HG02970 (cell line): ENCODE data around the gene KRT16.
"Not testable (repeated sequence)": the region's sequence is repeated elsewhere in the genome, so short reads cannot be mapped to it uniquely, and the experiment has no call there.

ENCODE experiments used
- ATAC-seq: cut with Tn5 transposase; IDR thresholded peaks from one replicate; pipeline ENCODE4 v1.9.1; 2021; ENCODE audit warnings: mild to moderate bottlenecking, moderate library complexity, moderate number of reproducible peaks; ENCODE audit not compliant: unreplicated experiment, low FRiP score

Gene KRT16

DNA sequence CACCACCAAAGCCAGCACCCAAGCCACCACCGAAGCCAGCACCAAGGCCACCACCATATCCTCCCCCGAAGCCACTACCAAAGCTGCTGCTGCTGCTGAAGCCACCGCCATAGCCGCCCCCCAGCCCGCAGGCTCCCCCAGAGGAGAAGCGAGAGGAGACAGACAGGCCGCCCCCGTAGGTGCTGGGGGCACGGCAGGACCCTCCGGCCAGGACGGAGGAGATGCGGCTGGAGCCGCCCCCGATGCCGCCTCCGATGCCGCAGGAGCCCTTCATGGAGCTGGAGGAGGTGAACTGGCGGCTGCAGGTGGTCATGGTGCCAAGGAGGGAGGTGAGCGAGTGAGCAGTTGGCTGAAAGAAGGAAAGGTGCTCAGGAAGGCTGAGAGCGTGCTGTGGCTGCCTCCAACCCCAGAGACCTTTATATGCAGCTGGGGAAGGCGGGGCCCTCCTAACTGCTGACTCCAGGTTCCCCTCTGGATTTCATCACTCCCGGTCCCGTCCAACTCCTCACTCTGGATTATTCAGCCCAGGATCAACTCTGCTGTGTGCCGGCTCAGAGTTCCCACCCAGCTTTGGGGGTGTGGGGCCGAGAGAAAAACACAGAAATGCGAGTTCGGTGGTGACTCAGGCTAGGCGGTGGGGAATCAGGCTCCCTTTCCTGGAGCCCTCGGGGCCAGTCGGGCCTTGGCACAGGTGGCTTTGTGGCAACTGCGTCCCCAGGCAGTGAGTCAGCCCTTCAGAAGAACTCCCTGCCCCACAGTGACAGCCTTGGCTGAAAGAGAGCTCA is at the start of gene KRT16:
TSS of gene KRT16 (minus strand) at position 392 of the 785 bp plus-strand sequence. CDS start at position 313, 79 bp downstream.
- not testable (repeated sequence) for ATAC-seq

DNA sequence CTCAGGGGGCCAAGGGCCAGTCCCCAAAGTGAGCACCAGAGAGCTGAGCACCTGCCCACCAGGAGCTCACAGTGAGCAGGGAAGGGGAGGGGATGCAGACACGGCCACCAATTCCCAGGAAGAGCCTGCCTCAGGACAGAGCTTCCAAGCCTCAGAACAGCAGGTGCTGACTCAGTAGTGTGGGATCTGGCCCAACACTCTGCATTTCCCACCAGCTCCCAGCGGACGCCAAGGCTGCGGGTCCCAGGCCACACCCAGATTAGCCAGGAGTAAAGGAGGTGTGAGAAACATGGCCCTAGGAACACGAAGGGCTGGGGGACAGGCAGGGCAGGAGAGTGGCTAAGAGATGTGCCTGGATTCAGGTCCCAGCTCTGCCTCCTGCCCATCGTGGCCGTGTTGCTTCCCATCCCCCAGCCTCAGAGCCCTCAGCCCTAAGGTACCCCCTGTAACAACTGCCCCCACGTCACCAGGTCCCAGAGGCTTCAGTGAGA is 47.7 kb upstream of the KRT16 start:
- no peak for ATAC-seq

DNA sequence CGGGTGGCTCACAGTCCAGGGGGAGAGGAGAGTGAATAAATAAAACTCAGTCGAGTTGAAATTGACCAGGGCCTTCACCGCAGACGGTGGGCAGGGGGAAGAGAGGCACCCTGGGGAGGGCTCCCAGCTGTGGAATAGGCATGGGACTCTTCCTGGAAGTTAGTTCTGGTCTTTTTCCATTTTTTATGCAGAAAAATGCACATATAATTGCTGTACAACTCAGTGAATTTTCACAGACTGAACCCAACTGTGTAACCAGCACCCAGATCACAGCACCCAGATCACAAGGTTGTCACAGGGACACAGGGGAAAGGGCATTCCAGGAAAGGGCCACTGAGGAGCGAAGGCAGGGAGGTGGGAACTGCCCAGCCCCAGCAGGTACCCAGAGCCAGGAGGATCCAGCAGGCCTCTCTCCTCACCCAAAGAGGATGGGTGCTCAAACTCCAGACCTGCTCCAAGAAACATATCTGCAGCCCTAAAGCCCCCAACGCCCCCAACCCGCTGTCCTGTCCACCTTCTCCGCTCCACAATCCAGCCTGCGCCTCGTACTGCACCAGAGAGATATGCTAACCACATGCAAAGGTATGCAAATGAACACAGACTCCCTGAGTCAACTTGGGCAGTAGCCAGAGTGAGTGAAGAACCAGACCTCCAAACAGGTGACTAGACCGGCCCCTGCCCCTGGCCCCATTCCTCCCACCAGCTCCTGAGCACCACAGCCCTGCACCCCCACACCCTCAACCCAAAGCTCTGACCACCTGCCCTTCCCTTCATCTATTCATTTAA is 47.1 kb upstream of the KRT16 start:
- no peak for ATAC-seq

DNA sequence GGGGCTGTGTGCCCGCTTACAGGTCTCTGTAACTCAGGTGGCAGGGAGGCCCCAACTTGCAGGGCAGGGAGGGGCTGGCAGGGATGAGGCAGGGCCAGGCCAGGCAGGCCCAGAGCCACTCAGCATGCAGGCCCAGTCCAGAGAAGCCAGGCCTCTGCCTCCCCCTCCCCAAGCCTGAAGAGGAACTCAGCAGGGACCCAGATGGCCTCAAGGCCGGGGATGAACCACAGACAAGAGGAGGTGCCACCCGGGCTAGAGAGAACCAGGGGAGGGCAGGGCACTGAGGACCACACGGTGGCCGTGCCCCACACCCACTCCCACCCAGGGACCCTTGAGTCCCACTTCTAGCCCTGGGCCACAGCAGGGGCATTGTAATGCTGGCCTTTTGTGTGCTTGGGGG is 46.3 kb upstream of the KRT16 start:
- no peak for ATAC-seq

DNA sequence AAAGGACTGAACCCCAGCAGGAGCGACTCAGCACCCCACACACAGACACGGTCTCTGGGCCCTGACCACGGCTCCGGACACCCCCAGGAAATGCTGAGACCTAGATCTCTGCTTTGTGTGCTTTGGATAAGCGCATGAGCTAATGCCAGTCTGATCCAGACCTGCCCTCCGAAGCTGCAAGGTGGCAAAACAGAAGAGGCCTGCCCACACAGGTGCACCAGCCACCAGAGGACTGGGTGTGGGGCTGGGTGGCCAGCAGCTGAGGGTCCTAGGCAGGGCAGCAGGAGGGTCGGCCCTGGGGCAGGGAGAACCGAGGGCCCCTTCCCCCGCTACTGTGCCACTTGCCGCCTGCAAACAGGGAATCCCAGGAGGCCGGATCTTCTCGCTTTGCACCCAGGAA is 45.4 kb upstream of the KRT16 start:
- no peak for ATAC-seq

DNA sequence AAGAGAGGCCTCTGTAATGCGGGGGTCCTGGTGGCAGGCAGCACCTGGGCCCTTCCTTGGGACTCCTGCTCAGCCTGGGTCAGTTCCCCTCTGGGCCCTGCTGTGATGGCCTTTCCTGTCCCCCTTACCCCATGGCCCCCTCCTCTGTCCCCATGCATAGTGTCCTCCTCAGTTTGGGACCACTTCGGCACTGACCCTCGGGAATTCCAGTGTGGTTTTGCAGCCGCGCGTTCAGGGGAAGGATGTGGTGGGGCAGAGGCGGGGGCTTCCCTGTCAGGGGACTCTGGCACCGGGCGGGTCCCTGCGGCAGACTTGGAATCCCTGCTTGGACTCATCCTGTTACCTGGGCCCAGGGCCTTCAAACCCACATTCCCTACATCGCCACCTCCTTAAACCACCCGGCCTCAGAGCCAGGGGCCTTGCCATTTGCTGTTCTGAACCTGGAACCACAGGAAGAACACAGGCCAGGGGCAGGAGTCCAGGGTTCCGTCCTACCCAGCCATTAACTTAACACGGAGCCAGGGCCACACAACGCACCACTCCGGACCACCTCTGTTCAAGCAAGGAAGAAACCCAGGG is 44.7 kb upstream of the KRT16 start:
- ATAC-seq: no peak

DNA sequence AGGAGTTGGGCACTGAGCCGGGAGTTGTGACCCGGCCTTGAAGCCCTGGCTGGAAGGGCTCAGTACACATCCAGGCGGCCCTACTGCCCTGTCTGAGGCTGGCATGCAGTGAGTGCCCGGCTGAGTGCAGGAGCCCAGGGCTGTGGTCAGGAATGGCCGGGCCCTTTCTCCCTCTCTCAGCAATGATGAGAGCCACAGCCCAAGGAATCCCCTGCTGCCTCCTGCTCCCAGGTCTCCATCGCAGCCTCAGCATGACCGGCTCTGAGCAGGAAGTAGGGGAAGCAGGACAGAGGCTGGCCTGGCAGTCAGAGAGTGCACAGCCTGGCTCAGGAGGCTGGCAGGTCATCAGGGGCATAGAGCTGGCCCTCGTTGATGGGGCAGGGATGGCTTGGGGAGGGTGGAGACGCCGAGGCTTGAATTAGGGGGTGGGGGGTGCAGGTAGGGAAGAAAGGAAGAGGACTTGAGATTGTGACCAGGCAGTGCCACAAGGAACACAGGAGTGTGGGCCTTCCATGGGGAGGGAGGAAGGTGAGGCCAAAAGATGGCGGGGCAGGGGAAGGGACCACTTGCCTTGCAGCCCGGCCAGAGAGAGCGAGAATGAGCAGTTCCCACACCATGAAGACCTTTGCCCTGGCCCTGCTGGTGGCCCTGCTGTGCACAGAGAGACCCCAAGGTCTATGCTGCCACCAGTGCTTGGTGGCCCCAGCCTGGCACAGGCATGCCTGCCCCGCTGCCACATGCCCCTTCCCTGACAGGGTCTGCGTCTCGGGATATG is 43.9 kb upstream of the KRT16 start:
- ATAC-seq: no peak

DNA sequence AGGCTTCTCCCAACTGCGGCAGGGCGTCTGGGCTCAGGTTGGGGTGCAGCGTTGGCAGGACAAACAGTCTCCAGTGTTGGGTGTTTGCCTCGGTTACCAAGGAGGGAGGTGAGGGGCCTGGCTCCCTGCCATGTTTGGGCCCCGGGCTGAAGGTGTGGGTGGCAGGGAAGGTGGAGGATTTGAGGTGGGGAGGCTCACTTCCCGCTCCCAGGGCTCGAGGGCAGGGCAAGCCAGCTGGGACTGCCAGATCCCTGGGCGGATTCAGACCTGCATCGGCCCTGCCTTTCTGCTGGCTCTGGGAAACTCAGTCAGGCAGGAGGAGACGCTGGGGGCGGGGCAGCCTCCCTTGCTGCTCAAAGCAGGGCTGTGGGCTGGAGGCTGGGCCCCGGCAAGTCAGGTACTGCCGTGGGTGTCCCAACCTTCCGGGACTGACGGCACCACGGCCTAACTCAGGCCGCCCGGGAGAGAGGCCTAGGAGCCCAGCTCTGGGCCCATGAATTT is 43.1 kb upstream of the KRT16 start:
- no peak for ATAC-seq

DNA sequence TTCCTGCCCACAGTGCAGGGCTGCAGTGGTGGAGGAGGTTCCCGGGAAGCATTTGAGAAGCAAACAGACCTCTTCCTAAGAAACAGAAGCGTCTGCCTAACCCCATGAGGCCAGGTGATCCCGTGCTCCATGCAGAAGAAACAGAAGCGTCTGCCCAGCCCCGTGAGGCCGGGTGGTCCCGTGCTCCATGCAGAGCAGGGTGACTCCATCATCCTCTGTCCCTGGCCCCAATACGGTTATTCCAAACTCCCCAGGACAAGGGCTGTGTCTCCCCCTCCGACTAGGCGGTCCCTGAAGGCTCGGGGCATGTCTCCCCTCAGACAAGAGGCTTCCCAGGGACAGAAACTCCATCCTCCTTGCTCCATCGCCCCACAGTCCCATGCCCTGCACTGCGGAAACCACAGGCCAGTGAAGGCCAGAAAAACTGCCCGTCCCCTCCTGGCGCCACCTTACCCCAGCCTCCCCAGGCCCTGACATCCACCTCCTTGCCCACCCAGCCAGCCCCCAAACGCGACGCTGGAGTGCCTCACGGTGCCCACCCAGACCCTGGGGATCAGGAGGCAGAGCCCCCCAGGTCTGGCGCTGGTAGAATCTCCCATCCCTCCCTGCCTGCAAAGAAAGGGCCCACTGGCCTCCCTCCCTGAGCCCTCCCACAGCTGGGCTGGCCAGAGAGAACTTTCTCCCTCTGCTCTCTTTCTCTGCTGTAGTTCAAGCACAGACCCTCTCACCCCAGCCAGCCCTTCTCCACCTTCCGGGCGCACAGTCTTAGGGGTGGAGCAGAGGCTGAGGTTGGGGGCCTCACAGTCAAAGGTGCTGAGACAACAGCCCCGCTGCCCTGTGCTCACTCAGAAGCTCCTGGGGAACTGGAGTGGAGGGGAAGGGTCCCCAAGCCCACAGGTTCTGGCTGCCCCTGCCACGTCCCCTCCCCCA is 42.4 kb upstream of the KRT16 start:
- ATAC-seq: no peak

DNA sequence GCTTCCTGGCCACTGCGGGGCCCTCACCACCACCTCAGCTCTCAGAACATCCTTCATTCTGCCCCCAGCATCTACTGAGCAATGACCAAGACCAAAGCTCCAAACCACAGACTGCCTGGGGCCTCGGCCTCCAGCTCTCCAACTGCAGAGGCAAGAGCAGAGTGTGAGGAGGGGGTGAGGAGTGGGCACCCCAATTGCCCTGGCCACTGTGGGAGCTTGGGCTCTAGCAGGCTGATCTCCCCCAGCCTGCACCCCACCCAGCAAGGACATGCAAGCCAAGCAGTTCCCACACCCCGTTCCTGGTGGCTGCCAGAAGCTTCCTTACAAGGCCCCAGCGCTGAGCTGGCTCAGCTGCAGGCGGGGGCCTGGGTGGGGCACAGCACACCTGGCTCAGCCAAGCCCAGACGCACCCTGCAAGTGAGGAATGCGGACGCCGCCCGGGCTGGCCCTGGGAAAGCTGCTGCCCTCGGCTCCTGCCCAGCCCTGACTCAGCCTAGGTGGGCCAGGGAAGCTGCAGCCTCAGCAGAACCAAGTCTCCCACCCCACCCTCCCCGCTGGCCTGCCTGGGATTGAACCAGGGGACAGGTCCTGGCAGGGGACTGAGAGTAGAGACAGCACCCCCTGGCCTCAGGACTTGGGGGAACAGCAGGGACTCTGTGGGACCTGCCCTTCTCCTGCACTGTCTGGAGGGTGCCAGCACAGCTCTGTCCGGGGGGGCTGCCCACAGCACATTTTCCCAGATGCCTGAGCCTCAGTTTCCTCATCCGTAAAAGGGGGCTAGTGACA is 41.5 kb upstream of the KRT16 start:
- ATAC-seq: no peak

DNA sequence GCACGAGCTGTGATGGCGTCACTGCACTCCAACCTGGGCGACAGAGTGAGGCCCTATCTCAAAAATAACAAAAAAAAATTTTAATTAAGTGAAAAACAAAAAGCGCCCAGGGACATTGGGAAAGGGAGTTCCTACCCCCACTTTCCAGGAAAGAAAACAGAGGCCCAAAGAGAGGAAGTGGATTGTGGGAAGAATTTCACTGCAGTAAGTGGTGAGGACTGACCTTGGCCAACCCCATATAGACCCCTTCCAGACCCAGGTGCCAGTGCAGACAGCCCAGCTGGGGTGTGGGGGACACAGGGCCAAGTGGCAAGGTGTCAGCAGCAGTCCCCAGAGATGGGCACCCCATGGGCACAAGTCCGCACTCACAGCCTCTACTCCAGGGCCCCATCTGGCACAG is 40.9 kb upstream of the KRT16 start:
- no peak for ATAC-seq

DNA sequence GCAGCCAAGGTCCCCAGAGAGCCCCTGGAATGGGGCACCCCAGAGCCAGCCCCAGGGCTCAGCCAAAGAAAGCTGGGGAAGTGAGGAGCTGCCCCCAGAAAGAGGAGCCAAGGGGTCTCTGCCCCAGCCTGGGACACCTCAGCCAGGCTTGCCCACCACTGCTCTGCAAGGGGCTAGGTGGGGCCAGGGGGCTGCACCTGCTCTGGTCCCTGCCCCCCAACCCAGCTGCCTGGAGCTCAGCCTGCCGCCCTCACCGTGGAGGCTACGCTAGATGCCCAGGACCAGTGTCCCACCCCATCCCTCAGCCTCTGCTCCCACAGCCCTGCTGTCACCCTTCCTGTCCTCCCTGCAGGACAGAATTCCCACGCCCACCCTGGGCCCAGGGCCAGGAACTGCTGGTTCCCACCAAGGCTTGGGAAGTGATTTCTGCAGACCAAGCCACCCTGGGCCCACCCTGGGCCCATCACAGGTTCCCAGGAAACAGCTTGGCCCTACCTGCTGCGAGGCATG is 39.9 kb upstream of the KRT16 start:
- ATAC-seq: no peak

DNA sequence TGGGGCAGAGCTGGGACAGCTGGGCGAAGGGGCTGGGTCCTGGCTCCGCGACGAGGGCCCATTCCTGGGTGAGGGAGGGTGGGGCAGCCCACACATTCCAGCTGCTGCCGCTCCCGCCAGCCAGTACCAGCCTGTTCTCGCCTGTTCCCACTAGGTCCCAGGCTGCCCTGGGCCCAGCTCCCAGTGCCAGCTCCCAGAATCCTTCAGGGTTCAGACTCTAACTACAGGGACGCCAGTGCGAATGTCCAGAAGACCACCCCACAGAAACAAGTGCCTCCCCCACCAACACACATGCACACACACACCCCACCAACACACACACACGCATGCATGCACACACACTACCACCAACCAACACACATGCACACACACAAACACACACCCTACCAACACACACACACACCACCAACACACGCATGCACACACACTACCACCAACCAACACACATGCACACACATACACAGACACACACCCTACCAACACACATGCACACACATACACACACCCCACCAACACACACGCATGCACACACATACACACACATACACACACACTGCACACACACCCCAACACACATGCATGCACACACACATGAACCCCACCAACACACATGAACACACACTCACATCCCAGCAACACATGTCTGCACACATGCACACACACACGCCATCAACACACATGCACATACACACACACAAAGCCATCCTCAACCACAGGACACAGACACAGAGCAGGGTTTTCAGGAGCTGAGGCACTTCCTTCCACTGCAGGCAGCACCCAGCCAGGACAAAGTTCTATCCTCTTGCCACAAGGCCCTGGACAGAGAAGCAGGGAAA is 39.3 kb upstream of the KRT16 start:
- ATAC-seq: no peak

DNA sequence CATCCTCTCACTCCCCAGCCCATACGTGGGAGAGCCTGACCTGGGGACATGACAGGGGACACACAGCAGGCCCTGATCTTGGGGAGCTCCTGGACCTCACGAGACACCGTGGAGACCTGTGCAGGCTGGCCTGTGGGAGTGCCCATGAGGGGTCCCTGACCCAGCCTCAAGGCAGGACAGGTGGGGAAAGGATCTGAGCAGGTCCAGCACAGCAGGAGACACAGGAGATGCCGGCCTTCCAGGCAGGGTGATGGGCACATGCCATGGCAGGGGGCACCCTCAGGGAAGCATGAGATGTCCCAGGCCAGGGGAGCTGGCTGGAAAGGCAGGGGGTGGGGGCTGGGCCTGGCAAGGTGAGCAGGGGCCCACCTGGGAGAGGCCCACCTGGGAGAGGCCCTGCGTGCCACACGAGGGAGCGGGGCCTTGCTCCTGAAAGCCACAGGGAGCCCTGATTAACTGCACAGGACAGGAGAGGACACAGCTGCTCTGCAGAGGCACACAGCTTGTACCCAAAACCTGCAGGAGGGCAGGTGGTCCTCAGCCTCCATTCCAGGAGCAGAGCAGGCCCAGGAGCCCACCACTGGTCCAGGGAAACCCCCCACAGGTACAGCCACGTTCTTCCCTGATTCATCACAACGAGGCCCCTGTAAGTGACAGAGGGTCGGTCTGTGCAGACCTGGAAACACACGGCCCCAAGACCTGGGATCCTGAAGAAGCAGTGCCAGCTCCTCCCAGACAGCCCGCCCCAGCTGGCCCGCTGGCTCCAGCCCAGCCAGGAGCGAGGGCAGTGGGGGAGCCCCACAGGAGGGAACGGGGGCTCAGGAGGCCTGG is 38.4 kb upstream of the KRT16 start:
- ATAC-seq: no peak

DNA sequence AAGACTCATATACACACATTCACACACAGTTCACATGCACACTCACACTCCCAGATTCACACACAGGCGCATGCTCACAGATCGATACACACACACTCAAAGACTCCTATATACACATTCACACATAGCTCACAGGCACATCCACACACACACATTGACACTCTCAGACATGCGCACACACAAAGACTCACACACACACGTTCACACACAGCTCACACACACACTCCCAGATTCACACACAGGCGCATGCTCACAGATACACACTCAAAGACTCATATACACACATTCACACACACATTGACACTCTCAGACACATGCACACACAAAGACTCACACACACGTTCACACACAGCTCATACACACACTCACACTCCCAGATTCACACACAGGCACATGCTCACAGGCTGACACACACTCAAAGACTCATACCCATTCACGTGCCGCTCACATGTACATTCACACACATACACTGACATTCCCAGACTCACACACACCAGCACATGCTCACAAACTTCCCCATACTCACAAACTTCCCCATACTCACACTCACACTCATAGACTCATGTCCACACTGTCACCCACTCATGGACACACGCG is 37.5 kb upstream of the KRT16 start:
- no peak for ATAC-seq
